Left ventricle myocardium inferior (tissue), 1 donor: ENCODE results near the gene TRPM1. TPM values are rescaled to one million over a fixed set of nuclear protein-coding genes. Genes with fewer than 3 reads are reported as not detected.

Experiments used
- DNase-seq: peaks from one replicate; pipeline ENCODE4 v3.0.0-alpha.2; 2020
- H3K27ac ChIP-seq: fragments of 200-600 bp; replicated peaks from 2 replicates; pipeline ENCODE4 v1.8.0; 2021
- H3K27me3 ChIP-seq: fragments of 200-600 bp; 2 replicates; pipeline ENCODE4 v1.8.0; 2021; ENCODE audit warnings: low read depth
- H3K36me3 ChIP-seq: fragments of 200-600 bp; 2 replicates; pipeline ENCODE4 v1.8.0; 2021
- H3K4me1 ChIP-seq: fragments of 200-600 bp; 2 replicates; pipeline ENCODE4 v1.8.0; 2021
- H3K4me3 ChIP-seq: fragments of 200-600 bp; 2 replicates; pipeline ENCODE4 v1.8.0; 2021; ENCODE audit warnings: mild to moderate bottlenecking, moderate library complexity
- H3K9me3 ChIP-seq: fragments of 200-600 bp; replicated peaks from 2 replicates; pipeline ENCODE4 v1.8.0; 2021
- intact Hi-C: fragments of 100-400 bp; cut with micrococcal nuclease; formaldehyde crosslinking; loops from one replicate; pipeline ENCODE4 v1.11.0; 2022
- total RNA-seq: library from RNA; stranded (reverse); fragmentation: NEBNext Ultra II Directional; extraction: Animal tissue kit (Norgen Biotek cat#: 25700); gene quantifications from one replicate; pipeline ENCODE4 v1.2.1, GENCODE V29; 2021
- TF ChIP-seq, protein P1 (sequence below): fragments of 200-600 bp; IDR thresholded peaks from 2 replicates; pipeline ENCODE4 v1.8.0; 2021; ENCODE audit warnings: antibody characterized with exemption, mild to moderate bottlenecking, borderline replicate concordance
- donor health status: DM: no; HTN: yes; CAD: no; lungs with severe emphysema.

The TRPM1 gene
- total RNA-seq, 1 donor from 2014 or later = not detected

DNA sequence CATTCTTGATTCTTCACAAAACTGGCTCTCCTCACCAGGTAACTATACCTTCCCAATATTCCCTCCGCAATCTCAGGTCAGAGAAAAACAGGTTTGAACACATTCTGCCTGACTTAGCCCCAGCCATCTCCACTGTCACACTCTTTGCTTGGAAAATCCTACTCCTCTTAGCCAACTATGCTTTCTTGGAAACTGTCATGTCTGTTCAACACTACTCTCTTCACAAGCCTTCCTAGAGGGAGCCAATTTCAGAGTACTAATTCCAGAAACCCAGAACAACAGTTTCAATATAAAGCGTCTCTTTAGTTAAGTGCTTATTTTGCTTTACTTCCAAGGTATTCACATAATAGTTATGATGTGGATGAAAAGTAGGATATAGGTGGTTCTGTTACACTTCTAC, 131.8 kb downstream of the TRPM1 start:
- no peak overlapping the region for H3K4me3 ChIP-seq
- DNase-seq = no peak
- intact Hi-C loops = no loop called here
- no peaks in the 10 kb centered on the region for H3K27me3 ChIP-seq
- peaks cover 45% of the 10 kb centered on the region for H3K36me3 ChIP-seq
- H3K27ac ChIP-seq = no peak overlapping the region
- H3K4me1 ChIP-seq = no peaks in the 10 kb centered on the region
- TF ChIP-seq, protein P1, sequence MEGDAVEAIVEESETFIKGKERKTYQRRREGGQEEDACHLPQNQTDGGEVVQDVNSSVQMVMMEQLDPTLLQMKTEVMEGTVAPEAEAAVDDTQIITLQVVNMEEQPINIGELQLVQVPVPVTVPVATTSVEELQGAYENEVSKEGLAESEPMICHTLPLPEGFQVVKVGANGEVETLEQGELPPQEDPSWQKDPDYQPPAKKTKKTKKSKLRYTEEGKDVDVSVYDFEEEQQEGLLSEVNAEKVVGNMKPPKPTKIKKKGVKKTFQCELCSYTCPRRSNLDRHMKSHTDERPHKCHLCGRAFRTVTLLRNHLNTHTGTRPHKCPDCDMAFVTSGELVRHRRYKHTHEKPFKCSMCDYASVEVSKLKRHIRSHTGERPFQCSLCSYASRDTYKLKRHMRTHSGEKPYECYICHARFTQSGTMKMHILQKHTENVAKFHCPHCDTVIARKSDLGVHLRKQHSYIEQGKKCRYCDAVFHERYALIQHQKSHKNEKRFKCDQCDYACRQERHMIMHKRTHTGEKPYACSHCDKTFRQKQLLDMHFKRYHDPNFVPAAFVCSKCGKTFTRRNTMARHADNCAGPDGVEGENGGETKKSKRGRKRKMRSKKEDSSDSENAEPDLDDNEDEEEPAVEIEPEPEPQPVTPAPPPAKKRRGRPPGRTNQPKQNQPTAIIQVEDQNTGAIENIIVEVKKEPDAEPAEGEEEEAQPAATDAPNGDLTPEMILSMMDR = no peak
- H3K9me3 ChIP-seq = no peaks in the 10 kb centered on the region

DNA sequence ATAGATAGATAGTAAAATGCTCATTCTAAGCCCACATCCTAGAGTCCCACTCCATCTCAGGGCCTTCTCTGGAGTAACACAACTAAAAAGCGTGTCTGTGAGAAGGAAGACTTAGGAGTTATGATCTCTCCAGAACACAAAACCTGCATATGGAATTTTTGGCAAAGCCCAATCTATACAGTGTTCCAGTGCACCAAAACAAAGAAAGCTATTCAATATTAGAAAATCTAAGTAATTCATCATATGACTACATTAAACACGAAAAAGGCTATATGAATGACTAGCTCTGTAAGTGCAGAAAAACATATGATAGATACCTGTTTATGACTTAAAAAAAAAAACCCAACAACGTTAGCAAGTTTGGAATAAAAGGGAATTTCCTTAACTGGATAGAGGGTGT, 137.8 kb downstream of the TRPM1 start:
- Histone ChIP-seq H3K36me3 (peaks cover 55% of the 10 kb centered on the region), H3K27me3 (no peaks in the 10 kb centered on the region), H3K9me3 (no peaks in the 10 kb centered on the region), H3K27ac (no peak overlapping the region), H3K4me3 (no peak overlapping the region), H3K4me1 (peaks cover 32% of the 10 kb centered on the region)
- intact Hi-C loops = no loop called here
- TF ChIP-seq, protein P1 = no peak
- no peak for DNase-seq

DNA sequence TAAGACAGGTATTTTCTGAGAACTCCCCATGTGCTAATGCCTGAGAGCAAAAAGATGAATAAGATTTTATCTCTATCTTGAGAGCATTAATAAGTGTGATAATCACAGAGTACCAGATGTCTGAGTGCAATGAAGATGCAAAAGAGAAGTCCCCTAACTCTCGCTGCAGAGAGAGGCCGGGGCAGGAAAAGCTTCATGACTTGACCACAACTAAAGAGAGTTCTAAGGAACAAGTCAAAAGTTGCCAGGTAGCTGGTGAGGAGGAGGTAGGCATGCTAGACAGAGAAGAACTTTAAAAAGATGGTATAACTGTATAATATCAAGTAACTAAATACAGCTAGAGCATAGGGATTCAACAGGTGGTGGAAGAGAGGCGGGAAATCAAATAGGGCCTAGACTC, 138.9 kb downstream of the TRPM1 start:
- DNase-seq = no peak
- H3K9me3 ChIP-seq = no peaks in the 10 kb centered on the region
- H3K36me3 ChIP-seq = peaks cover 65% of the 10 kb centered on the region
- TF ChIP-seq, protein P1 = no peak
- no peak overlapping the region for H3K4me3 ChIP-seq
- H3K27me3 ChIP-seq = no peaks in the 10 kb centered on the region
- H3K27ac ChIP-seq = peak overlapping the region; percentile 44
- intact Hi-C loops = no loop called here
- H3K4me1 ChIP-seq = peaks cover 32% of the 10 kb centered on the region

DNA sequence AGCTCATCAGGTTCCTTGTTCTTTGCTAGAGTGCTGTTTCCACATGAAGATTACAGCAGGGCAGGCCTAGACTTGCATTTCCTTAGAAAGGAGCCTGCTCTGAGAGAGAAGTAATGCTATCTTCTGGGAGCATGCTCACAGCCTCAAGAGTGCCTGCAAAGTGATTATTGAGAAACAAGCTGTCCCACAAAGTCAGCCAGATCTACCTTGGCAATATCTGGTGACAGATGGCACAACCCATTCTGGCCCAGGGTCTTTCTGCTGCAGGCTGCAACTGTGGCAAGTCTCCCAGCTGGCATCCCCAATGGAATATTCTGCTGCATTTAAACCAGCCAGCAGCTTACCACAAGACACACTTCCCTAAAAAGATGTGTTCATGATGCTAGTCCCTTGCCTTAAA, 139.4 kb downstream of the TRPM1 start:
- TF ChIP-seq, protein P1 = no peak
- Histone ChIP-seq H3K27ac (peak overlapping the region; percentile 44), H3K4me3 (no peak overlapping the region), H3K36me3 (peaks cover 71% of the 10 kb centered on the region), H3K27me3 (no peaks in the 10 kb centered on the region), H3K9me3 (no peaks in the 10 kb centered on the region), H3K4me1 (peaks cover 32% of the 10 kb centered on the region)
- intact Hi-C loops = no loop called here
- DNase-seq = no peak

DNA sequence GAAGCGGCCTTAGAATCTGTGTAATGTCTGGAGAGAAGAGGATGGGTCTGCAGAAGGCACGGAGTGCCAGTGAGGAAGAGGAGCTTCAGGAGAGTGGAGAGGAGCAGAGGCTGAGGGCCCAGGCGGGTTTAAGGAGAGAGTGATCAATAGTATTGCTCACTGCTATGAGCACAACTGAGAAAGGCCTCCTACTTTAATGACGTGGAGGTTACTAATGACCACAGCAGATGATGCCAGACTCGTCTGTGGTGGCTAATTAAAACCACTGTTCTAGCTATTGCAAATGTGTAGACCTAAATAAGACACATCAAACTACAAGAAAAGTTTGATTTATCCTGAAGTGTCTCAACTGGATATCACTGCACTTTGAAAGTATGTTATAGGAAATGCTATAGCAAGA, 143.3 kb downstream of the TRPM1 start:
- intact Hi-C loops = no loop called here
- no peak overlapping the region for H3K27ac ChIP-seq
- H3K27me3 ChIP-seq = no peaks in the 10 kb centered on the region
- no peaks in the 10 kb centered on the region for H3K9me3 ChIP-seq
- H3K4me3 ChIP-seq = no peak overlapping the region
- peaks cover 73% of the 10 kb centered on the region for H3K36me3 ChIP-seq
- TF ChIP-seq, protein P1 = no peak
- no peak for DNase-seq
- H3K4me1 ChIP-seq = peaks cover 54% of the 10 kb centered on the region
